HG03565 (cell line): ENCODE measurements around the gene KDM6B.

Experiments
- ATAC-seq: cut with Tn5 transposase; IDR thresholded peaks from one replicate; pipeline ENCODE4 v1.9.1; 2021; ENCODE audit warnings: mild to moderate bottlenecking, moderate library complexity; ENCODE audit not compliant: unreplicated experiment

The KDM6B gene

DNA sequence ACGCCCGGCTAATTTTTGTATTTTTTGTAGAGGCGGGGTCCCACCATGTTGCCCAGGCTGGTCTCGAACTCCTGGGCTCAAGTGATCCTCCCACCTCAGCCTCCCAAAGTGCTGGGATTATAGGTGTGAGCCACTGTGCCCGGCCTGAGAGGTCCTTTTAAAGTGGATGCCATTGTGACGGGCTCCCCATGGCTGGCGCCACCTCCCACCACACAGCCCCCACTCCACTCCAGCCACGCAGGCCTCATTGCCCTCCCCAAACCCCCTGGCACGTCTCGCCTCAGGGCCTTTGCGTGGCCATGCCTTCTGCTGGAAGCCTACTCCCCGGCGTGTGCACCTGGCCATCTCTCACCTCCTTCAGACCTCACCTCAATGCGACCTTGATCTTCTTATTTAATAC lies 11.9 kb upstream of the KDM6B start:
- no peak for ATAC-seq

DNA sequence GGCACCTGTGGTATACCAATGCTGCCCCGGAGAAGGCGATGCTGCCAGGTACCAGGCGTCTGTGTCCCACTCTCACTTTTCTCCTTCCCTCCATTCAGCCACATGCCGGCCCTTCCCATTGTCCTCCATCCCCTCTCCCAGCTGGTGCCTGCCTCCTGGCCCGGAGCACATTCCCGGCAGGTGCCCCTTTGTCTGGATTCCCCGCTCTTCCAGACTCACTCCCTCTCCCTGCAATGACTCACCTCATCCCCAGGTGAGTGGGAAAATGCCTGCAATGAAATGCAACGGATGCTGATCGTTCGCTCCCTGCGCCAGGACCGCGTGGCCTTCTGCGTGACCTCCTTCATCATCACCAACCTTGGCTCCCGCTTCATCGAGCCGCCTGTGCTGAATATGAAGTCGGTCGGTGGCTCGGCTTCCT lies 10.4 kb upstream of the KDM6B start:
- ATAC-seq = no peak

DNA sequence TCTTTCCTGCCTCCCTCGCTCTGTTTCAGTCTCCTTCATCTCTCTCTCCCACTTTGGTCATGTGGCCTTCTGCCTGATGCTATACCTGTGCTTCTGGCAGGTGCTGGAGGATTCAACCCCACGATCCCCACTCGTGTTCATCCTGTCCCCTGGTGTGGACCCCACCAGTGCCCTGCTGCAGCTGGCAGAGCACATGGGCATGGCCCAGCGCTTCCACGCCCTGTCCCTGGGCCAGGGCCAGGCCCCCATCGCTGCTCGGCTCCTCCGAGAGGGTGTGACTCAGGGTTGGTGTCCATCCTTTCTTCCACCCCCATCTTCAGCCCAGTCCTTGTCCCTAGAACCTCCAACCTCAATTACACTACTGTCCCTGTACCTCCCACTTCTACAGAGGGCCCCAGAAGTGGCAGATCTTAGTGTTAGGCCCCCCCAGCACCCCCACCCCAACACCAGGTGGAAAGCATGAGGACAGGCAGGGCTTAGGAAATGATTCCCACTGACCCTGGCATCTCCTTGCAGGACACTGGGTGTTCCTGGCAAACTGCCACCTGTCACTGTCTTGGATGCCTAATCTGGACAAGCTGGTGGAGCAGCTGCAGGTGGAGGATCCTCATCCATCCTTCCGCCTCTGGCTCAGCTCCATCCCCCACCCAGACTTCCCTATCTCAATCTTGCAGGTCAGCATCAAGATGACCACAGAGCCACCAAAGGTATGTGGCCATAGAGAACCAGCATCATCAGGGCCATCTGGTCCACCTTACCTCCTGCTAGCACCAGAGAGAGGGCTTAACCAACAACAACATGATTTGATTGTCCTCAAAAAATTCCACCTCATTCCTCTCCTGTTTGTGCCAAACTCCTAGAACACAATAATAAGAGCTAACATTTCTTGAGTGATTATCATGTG lies 9.7 kb upstream of the KDM6B start:
- ATAC-seq = no peak

DNA sequence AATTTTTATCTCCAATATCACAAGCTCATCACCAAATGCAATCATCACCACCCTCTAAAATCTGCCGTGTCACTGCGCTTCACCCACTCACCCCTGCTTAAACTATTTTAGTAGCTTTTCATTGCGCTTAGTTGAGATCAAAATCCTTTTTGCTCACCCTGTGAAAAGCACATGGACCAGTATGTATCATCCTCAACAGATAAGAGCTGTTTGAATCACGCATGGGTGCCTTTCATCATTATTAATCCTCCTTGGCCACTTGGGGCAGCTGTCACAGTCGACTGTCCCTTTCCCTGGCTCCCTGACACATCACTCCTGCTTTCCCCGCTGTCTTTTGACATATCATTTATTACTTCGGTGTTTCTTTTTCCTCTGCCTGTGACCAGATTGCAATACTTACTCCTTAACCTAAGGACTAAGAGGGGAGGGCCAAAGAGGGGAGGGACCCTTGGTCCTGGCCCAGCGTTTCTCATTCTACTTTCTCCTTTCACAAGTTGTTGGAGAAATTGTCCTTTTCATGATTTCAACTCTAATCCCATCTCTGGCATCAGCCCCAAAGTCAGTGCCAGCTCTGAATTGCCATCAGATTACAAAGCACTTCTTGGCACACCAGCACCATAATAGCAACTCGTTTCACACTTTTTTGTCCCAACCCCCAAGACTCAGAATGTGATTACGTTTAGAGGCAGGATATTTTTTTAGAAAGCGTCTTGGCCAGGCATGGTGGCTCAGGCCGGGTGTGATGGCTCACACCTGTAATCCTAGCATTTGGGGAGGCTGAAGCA lies 8.6 kb upstream of the KDM6B start:
- ATAC-seq = no peak

DNA sequence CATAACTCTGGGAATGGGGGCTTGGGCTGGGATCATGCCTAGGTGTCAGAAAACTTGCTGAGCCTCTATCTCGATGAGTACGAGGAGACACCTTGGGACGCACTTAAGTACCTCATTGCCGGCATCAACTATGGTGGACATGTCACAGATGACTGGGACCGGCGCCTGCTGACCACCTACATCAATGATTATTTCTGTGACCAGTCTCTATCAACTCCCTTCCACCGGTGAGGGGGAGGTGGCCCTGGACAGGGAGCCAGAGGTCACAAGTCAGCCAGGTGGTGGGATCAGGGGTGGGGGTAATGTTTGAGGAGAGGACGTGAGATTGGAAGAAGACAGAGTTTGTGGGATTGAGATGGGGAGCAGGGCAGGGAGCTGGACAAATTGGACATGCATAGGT lies 3.4 kb upstream of the KDM6B start:
- no peak for ATAC-seq

DNA sequence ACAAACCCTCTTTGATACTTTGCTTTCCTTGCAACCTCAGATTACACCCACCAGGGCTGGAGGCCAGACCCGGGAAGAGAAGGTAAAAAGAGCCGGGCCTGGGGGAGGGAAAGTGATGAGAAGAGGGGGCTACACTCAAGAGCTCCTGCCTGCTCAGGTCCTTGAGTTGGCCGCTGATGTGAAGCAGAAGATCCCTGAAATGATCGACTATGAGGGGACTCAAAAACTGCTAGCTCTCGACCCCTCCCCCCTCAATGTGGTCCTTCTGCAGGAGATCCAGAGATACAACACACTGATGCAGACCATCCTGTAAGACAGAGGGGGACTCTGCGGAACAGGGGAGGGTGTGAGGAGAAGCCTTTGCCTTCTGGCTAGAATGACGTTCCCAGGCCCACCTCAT lies 2.8 kb upstream of the KDM6B start:
- no peak for ATAC-seq

DNA sequence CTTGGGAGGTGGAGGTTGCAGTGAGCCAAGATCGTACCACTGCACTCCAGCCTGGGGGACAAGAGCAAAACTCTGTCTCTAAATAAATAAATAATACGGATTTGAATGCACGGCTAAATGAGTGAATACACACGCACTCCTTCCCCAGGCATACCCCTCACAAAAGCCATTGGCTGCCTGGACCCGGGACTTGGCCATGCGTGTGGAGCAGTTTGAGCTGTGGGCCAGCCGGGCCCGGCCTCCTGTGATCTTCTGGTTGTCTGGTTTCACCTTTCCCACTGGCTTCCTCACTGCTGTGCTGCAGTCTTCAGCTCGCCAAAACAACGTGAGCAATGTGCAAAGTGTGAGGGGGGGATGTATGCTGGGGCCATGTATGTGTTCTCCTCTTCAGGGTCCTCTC lies 1.6 kb upstream of the KDM6B start:
- ATAC-seq = no peak

DNA sequence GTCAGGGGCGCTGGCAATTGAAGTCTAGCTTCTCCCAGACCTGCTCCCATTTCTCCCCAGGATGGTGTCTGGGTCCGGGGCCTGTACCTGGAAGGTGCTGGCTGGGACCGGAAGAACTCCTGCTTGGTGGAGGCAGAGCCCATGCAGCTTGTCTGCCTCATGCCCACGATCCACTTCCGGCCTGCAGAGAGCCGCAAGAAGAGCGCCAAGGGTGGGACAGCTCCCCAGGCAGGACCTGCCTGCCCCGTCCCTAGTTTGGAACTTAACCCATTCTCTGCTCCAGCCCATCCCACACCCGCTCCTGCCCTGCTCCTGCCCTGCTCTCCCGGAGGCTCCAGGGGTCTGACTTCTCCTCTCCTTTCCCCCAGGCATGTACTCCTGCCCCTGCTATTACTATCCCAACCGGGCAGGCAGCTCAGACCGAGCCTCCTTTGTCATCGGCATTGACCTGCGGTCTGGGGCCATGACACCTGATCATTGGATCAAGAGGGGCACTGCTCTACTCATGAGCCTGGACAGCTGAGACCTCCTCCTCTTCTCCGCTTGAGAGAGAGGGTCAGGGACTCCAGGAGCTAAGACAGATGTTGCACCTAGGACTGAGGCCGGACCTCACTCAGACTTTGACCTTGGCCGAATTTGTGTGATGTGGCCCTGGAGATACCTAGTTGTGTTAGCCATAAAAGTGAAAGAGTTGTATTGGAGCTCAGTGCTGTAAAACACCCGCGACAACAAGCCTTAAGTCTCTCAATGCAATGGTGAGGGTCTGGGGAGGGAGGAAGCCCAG lies 814 bp upstream of the KDM6B start:
- no peak for ATAC-seq

DNA sequence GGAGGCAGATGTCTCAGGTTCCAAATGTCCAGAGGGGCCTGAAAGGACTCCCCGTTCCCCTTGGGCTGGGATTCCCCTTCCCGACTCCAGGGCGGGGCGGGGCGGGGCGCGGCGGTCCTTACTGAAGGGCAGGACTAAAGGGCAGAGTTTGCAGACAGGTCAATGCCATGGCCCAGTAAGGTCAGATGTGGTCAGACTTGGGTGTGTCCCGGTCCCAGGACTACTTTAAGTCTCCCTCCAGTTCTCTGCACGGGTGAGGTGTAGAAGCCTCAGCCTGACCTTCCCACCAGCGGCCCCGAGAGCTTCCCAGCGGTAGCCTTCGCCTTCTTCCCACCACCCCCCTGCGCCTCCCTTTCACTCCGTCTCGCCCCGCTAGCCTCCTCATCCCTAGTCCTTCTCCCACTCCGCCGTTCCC lies 532 bp downstream of the KDM6B start:
- ATAC-seq = no peak

DNA sequence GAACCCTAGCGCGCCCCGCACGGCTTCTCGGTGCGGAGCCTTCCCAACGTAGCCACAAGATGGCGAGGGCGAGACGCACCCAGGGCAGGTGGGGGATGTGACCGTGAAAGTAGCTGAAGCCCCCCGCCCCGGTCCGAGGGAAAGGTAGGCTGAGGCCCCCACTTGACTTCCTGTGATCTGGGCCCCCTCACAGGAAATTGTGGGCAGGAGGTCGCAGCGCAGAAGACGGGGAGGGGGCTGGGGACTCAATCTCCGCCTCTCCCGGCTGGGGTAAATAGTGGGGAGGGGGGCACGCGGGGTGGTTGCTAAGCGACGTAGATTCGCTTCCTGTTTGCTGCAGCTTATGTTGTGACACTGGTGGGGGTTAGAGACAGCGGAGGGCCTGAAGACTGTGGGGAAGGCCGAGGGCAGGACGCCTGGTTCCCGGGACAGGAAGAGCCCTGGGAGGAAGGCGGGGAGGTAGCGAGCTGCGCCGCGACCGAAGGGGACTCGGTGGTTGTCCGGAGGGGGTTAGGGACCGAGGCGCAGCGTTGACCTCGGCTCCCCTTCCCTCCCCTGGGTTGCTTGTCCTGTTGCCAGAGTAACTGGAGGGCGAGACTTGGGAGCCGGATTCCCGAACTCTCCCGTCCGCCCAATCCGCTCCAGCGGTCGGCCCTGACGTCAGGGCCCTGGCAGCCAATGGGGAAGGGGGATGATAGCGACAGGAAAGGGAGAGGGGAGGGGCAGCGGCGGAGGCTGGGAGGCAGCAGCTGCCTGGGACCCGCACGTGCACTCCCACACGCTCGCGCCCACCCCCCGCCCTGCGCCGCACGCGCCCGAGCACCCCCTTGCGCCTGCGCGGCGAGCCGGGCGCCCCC lies 1.2 kb downstream of the KDM6B start:
- peak; percentile 38 for ATAC-seq

DNA sequence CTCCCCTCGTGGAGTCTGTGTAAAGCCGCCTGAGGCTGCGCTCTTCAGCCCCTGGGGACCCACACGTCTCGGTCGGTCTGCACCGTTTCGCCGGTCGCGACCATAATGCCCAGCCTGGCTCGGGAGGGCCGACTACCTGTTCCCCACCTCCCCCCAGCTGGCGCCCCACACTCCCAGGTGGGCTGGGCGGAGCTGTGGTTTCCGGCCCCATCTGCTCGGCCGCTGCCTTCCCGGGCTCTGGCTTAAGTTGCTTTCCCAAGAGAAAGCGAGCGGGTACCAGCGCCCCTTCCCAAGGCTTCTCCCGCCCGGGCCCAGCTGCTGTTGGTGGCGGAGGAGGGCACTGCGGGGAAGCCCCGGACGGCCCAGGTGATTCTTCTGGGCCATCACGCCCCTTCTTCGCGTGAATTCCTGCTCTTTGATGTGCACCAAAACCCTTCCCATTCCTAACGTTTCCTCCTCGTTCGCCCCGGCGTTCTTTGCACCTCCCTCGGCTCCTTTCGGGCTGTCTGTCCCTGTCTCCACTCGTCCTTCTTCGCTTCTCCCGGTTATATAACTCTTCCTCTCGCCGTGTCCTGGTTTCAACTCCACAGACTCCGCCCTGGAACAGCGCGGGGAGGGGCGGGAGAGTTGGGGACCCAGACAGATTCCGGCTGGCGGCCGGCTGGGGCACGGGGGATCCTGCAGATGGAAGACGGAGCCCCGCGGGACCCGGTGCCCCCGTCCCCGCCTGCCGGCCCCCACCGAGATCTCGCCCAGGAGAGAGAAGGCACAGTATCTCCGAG lies 2.0 kb downstream of the KDM6B start:
- no peak for ATAC-seq

DNA sequence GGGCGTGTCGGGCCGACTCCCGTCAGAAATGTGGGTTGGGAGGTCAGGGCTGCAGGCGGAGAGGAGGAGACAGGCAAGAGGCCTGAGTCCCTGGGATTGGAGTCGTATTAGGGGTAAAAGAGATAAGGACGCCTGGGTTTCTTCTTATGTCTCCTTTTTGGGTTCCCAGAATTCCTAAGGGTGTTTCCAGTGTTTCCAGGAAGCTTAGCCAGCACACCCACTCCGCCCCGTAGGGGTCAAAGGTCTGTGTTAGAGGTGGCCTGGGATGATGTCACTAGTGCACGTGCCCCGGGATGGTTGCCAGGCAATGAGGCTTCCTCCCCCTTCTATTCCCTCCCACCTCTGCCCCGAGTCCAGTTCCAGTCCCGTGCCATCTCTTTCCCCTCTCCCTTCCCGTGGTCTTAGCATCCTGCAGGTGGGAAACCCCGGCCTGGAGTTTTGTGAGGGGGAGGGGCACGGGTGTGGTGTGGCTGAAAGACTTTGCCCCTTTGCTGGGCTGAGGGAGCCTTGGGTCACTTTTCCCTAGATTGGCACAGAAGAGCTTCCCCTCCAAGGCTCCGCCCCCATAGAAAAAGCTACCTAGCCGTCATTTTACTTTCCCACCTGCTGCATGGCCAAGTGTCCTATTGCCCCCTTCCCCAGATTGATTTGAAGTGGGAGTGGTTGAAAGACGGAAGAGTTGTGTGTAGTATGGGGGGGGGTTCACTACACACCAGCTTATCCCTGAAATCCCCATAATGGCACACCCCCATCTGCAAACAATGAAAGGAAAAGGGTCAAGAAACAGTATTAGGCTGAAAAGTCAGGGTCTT lies 2.8 kb downstream of the KDM6B start:
- no peak for ATAC-seq

DNA sequence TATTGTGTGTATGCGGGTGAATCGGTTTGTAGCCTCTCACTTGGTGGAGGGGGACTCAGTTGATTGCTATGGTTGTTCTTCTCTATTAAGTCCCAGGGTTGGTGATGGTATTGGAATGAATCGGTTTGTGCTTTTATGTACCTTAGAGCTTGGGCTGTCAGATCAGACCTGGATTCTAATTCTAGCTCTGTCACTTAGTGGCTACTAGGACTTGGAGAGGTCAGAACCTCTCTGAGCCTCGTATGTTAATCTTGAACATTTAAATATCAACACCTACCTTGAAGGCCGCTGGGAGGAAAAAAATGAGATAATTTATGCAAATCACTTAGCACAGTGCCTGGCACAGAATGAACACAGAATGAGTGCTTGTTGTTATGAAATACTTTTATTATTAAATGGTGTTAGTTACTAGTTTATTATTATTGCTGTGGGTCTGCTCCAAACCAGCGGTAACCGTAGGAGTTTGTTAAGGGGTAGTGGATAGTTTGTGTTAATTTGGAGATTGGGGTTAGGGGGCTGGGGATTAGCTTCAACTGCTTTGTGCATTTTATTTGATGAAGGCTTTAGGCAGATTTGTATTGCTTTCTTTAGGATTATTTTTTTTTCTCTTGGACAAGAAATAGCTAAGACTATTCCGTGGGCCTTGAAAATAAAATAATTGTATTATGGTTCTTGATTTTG lies 3.5 kb downstream of the KDM6B start:
- ATAC-seq = no peak

DNA sequence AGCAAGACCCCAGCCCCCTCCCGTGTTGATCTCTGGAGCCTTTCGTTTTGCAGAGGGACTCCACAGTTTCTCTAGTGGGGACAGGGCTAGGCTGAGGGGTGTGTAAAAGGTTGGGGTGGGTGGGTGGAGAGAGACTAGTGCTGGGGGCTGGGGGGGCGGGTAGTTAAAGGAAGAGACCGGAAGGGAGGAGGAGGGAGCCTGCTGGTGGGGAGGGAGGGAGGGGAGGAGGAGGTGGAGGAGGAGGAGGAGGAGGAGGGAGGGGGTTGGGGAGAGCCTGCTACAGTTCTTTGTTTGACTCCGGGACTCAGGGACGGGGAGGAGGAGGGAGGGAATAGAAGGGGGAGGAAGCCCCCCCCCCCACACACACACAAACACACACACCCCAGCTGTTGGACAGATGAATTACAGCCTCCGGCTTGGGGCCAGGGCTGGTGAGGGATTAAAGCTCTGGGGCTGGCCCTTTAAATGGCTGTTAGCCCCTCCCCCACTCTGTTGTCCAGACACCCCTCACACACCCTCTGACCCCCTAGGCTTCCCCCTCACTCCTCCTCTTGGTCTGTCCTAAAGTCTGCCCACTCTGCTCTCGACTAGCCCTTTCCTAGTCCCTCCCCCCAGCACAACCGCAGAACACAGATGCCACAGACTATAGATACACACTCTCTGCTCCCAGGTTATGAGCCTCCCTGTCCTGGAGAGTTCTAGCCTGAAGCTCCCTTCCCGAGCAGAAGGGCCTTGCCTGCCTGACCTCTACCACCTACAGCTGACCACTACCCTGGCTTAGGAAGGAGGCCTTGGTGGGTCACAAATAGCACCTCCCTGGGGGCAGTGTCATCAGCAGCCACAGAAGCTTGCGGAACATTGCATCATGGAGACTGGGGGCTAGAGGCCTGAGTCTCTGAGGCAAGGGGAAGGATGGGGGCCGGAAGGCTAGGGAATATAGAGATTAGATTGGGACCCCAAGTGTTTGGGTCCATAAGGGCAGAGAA lies 4.4 kb downstream of the KDM6B start:
- no peak for ATAC-seq

DNA sequence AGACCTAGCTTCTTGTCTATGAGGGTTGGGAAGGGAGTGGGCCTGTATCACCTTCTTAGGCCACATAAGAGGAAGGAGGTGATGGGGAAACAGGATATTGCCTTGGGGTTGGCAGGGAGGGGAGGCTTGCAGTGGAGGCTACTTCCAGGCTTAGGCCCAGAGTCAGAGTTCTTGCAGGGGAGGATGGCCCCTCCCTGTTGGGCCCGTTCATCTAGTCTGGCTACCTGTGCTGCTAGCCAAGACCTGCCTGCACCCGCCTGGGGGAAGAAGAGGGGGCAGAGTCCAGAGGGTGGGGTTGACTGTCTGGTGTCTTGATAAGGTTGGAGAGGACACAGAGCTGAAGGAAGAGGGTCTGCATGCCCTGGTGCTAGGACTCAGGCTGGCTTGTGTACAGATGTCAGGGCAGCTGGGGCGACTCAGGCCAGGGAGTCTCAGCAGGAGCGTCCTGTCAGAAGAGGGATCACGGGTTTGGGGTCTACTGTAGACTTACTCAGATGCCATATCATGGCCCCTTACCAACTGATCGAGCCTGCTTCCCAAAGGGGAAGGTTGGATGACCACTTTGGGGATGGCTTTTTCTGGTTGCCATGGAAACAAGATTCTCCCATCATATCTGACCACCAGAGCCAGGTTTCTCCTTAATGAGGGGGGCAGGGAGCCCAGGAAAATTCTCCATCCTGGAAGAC lies 5.3 kb downstream of the KDM6B start:
- no peak for ATAC-seq

DNA sequence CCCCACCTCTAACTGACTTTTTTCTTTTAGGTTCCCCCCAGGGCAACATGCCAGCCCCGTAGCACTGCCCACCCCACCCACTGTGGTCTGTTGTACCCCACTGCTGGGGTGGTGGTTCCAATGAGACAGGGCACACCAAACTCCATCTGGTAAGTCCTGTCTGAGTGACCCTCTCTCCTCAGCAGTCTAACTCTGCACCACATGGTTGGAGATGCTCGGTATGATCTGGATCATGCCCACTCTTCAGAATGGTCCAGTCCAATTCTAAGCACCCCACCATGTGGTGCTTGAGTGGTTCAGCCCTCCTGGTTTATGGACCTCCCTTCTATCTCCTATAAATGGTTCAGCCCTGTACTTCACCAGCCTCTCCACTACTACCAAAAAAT lies 5.9 kb downstream of the KDM6B start:
- no peak for ATAC-seq

DNA sequence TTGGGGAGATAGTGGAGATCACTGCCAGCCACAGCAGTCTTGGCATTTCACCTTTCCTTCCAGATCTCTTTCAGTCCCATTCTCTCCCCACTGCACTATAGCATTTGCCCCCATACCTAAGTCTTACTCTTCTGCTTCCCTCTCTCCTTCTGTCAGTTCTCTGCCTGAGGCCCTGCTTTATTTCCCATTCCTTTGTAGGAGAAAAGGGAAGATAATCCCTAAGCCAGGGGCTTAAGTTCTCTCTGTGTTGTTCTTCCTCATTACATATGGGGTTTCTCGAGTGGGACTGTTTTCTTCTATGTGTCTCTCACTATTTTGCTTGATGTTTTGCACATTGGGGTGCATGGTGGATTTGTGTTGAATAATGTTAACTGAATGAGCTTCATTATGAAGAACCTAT lies 6.4 kb downstream of the KDM6B start:
- ATAC-seq = no peak
